DMS53 treated with DMSO at 0.1 percent for 48 hours (cell line): ENCODE results near the gene PSMB11.
"Not testable (repeated sequence)": the region's sequence is repeated elsewhere in the genome, so short reads cannot be mapped to it uniquely, and the experiment has no call there.

Experiments
- DNase-seq: peaks from one replicate; lab custom pipeline; 2025; ENCODE audit not compliant: unreplicated experiment; lab: John Stamatoyannopoulos, UW

Gene PSMB11

DNA sequence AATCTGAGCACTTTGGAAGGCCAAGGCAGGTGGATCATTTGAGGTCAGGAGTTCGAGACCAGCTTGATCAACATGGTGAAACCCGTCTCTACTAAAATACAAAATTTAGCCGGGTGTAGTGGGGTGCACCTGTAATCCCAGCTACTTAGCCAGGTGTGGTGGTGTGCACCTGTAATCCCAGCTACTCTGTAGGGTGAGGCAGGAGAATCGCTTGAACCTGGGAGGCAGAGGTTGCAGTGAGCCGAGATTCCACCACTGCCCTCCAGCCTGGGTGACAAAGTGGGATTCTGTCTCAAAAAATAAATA, 28.3 kb upstream of the PSMB11 start:
- not testable (repeated sequence) for DNase-seq

DNA sequence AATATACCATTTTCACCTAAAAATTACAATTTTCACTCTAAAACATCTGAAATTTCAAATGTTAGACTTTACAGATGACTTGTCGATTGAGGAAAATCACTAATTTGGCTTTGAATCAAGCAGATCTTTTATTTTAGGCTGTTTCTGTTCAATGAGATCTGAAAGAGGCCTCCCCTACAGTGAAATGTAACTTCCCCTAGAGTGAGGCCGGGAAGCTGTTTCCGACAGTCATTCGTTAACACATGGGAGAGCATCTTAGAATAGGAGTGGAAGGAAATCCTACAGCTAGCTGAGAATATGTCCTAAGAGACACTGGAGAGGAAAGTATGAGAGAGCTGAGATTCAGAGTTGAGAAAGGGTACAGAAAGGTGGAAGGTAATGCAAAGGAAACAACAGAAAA, 26.4 kb upstream of the PSMB11 start:
- no peak for DNase-seq

GRCh38 chr14:23017091-23017490, 24.9 kb upstream of the PSMB11 start:
- no peak for DNase-seq

DNA sequence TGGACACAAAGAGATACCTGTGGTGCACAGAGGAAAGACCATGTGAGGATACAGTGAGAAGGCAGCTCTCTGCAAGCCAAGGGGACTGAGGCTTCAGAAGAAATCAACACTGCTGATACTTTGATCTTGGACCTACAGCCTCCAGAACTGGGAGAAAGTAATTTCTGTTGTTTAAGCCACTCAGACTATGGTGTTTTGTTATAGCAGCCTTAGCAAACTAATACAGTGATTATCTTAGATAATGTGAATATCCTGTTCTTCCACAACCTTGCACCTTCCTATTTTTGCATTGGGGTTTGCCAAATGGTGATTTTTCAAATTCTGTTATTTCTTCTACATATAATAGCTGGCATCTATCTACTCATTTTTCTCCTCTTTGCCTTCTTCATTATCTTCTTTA, 23.9 kb upstream of the PSMB11 start:
- DNase-seq, result no peak

DNA sequence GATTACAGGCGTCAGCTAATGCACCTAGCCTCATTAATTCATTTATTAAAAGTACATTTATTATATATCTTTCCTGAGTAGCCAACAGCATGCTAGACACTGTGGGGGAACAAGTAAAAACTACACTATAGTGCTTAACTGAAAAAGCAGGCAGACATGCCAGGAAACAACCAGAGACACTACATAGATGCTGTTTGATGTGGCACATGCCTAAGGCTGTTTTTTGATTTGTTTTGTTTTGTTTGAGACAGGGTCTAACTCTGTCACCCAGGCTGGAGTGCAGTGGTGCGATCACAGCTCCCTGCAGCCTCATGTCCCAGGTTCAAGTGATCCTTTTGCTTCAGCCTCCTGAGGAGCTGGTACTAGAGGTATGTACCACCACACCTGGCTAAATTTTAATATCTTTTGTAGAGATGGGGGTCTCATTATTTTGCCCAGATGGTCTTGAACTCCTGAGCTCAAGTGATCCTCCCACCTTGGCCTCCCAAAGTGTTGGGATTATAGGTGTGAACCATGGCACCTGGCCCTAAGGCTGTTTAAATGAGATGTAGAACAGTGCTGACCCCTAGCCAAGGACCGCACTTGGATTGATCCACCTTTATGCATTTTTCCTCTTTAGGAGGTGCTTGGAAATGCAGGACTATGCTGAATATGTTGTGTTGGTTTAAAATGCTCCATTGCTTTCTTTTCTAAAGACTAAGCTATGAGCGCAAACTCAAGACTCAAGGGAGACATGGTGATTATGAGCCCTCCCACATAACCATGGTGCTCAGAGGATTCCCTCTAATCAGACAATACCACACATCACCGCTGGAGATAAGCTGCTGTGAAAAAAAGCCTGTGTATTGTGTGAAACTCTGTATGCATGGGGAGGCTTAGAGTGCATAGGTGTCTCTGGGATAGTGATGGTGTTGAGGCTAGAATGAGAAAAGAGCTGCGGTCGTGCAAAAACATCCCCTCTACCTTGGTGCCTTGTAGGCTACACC, 21.6 kb upstream of the PSMB11 start:
- no peak for DNase-seq

DNA sequence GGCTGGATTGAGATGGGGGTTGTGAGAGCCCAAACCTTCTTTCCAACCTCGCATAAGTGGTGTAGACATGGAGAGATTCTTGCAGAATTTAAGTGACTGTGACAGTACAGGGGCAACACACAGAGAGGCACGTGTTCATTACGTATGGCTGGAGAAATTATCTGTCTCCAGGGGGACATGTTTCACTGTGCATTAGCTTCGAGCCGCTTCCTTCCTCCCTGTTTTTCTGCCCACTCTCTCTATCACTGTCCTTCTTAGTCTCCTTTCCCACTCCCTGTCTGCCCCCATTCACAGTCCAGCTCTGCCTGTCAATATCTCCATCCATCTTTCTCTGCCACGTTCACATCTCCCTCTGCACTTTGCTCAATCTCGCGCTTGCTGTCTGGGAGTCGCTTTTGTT, 20.6 kb upstream of the PSMB11 start:
- no peak for DNase-seq

DNA sequence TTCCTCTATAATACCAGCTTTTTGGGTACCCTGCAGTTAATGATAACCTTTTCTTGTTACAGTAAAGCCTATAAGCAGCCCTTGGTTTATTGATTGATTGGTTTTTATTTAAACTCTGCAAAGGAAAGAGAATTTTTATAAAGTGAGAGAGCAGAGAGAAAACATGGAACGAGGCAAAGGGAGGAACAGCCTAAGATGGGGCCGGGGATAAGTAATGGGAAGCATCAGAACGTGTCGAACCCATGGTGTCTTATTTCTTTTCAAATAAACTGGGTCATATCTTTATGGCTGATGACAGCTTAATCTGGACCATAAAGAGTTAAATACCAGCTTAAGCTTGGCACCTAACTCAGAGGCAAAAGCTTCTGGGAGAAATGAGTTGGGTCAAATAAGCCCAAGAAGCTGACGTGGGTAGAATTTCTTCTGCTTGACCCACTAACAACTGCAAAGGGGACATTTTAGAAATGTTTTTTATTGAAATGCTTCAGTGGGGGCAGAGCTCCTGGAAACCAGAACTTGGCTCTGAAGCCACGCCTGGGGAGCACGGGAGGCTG, 20.0 kb upstream of the PSMB11 start:
- no peak for DNase-seq

DNA sequence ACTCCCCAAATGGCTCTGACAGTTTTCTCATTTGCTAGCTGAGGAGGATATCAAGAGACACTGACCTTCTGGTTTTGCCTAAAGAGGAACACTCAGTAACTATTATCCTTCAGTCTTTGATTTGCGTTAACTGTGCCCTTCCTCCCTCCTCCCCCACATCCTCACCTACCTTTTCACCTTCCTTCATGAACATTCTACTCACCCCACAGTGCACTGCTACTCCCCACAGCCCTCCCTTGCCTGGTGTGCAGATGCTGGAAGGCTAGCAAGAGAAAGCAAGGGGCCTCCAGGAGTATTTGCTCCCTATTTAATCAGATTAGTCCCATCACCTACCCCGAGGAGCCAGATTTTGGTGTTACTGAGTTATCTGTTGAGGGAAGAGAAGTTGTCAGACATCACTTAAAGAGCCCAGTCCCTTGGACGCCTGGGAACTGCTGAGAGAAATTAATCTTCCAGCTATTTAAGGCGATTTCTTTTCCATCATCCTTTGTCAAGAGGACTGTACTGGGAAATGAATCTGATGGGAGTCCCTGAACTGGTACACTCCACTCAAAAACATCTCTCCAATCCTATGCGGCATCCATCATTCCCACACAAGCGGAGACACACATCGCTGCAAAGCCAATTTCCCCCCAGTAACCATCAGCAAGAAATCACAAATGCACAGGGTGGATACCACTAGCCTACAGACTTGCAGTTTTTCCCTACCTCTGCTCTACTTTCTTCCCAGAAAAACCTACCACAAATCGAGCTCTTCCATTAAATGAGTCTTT, 18.8 kb upstream of the PSMB11 start:
- no peak for DNase-seq

- no peak for DNase-seq
Measured at GRCh38 chr14:23023795-23024152, 18.2 kb upstream of the PSMB11 start.

GRCh38 chr14:23024612-23025075, 17.4 kb upstream of the PSMB11 start:
- DNase-seq, result no peak

DNA sequence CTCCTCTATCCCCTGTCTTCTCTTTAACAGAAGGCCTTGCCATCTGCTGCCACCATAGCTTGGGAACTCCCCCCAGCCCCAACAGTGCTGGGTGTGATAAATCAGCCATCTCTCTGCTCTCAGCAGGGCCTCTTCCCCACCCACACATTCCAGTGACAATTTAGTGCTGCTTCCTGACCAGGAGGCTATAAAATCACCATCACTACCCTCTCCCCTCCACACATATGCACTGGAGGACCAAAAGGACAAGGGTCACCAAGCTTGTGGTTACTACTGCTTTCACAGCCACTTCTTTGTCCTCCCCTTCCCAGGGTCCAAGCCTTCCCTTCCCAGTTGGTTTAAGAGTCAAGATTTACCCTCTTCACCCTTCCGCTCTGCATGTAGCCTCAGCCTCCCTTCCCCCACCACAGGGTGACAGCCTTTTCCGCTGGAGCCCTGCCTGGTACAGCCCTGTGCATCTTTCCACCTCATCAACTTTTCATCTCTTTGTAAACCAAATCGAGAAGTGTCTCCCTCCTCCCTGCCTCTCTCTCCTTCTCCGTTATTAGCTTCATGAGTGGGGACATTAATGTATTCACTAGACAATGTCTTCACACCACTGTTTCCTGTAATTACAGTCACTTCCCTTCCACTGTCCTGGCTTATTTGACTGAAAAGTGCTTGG, 16.7 kb upstream of the PSMB11 start:
- DNase-seq, result no peak

DNA sequence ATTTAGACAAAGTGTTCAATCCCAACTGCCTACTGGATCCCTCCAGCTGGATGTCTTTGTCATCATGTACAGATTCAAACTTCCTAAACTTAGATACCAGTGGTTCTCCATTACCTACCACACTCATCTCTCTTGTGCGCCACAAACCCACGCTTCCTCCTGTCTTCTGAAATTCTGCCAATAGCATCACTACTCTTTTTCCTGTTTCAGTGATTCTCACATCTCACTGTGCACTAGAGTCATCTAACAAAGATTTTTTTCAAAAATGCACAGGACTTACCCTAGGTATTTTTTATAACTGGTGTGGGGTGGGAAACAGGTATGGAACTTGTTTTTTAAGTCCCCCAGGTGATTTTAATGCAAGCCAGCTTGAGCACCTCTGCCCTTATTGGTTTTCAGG, 13.2 kb upstream of the PSMB11 start:
- no peak for DNase-seq

DNA sequence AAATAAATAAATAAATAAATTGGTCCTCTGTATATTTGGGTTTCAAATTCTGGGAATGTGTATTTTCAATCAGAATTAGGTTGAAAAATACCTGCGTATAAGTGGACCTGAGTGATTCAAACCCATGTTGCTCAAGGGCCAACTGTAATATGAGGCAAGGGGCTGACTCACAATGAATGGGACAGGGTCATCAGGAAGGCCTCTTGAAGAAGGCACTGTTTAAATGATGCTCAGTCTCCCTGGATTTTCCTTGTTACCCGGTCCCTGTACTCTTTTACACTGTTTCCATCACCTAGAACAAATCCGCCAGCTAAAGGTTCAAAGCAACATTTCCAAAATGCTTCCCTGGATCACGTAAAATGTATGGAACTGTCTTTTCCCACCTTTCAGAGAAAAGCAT, 11.1 kb upstream of the PSMB11 start:
- no peak for DNase-seq

DNA sequence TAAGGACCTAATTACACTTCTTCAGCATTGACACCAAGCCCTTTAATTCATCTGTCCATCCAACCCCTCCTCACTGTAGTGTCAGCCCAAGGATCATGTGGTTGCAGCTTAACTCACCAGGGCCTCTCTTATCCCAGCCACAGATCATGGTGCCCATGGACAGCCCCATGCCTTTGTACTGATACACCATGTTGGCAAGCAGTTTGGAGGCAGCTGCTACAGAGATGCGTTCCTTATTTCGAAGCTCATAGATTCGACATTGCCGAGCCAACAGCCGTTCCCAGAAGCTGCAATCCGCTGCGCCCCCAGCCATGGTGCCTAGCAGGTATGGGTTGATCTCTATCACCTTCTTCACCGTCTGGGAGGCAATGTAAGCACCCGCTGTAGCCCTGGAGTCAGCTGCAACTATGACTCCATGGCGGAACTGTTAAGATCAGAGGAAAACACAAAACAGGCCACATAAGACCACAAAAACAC, 8.7 kb upstream of the PSMB11 start:
- no peak for DNase-seq

GRCh38 chr14:23033801-23034497, 8.1 kb upstream of the PSMB11 start:
- DNase-seq, result no peak

GRCh38 chr14:23034498-23035302, 7.3 kb upstream of the PSMB11 start, which contains the start of gene PSMB5:
TSS of gene PSMB5 (minus strand) at chr14:23034900. CDS start at chr14:23034881, 19 bp downstream.
- no peak for DNase-seq

- DNase-seq, result no peak
Measured at GRCh38 chr14:23035303-23036144, 6.5 kb upstream of the PSMB11 start.

DNA sequence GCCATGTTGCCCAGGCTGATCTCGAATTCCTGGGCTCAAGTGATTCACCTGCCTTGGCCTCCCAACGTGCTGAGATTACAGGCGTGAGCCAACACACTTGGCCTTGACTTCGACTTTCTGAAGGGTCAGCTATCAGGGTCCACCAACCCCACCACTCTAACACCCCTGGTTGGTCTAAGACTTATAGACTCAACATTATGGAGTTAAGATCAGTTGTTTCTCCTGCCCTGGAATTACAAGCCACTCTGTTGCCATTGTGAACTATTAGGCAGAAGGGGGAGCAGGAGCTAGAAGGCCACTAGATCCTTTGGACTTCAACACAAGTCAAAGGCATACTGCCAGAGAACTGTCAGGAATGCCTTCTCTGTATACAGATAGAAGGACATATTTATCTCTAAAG, 1.9 kb upstream of the PSMB11 start:
- DNase-seq, result no peak

GRCh38 chr14:23041729-23042128, 283 bp upstream of the PSMB11 start:
- DNase-seq, result no peak
